K562 (cell line): Measurements from ENCODE around the gene GRWD1. TPM values are rescaled to one million over a fixed set of nuclear protein-coding genes. Genes with fewer than 3 reads are reported as not detected.

ENCODE experiments used
- AFF1 ChIP-seq, 2 experiments: fragments of 450-650 bp; IDR thresholded peaks; 2 replicates each; pipeline ENCODE4 v1.6.1; 2018; ENCODE audit warnings: mild to moderate bottlenecking in 2 of 2, low read depth in 1 of 2; ENCODE audit not compliant: partially characterized antibody in 2 of 2
- CBX3 ChIP-seq, 2 experiments: IDR thresholded peaks; 1 replicate in 1 of 2; 2 replicates in 1 of 2; pipeline ENCODE4 v1.6.1; 2012; ENCODE audit warnings: inconsistent platforms in 2 of 2, low read length in 2 of 2, borderline replicate concordance in 1 of 2, control low read depth in 1 of 2
- EGR1 ChIP-seq: fragments of 450-650 bp; conservative IDR thresholded peaks from 2 replicates; pipeline ENCODE4 v1.6.1; 2017; ENCODE audit warnings: mild to moderate bottlenecking
- ETS1 ChIP-seq: conservative IDR thresholded peaks from 2 replicates; pipeline ENCODE4 v1.6.1; 2011; ENCODE audit warnings: low read depth, mild to moderate bottlenecking, low read length; ENCODE audit not compliant: control insufficient read depth
- HOXB6 ChIP-seq: fragments of 250-450 bp; sonication (Bioruptor Pico); IDR thresholded peaks from 2 replicates; pipeline ENCODE4 v1.5.1; 2022; ENCODE audit warnings: mild to moderate bottlenecking, borderline replicate concordance
- ILF3 ChIP-seq: fragments of 450-650 bp; IDR thresholded peaks from 2 replicates; pipeline ENCODE4 v1.6.1; 2018; ENCODE audit warnings: antibody characterized with exemption, mild to moderate bottlenecking, moderate library complexity, borderline replicate concordance
- MEF2D ChIP-seq: conservative IDR thresholded peaks from 2 replicates; pipeline ENCODE4 v1.6.1; 2016; ENCODE audit warnings: low read depth, missing genetic modification characterization, missing compliant biosample characterization
- NR2C1 ChIP-seq, 2 experiments: fragments of 450-650 bp; IDR thresholded peaks; 2 replicates each; pipeline ENCODE4 v1.6.1; 2017; ENCODE audit warnings: mild to moderate bottlenecking in 2 of 2, antibody characterized with exemption in 1 of 2, inconsistent platforms in 1 of 2, missing compliant biosample characterization in 1 of 2, missing genetic modification characterization in 1 of 2
- NR2C2 ChIP-seq, 2 experiments: fragments of 200-800 bp in 1 of 2; sonication (Bioruptor generic) in 1 of 2; sonication (generic) in 1 of 2; formaldehyde crosslinking in 1 of 2; IDR thresholded peaks; 2 replicates each; pipeline versions ENCODE4 v1.6.1 to v1.8.0; 2016 to 2022; ENCODE audit warnings: mild to moderate bottlenecking in 1 of 2, missing compliant biosample characterization in 1 of 2, missing genetic modification characterization in 1 of 2, missing genetic modification reagents in 1 of 2
- PRPF4 ChIP-seq: fragments of 200-400 bp; formaldehyde crosslinking; IDR thresholded peaks from one replicate; pipeline ENCODE4 v1.6.1; 2017; ENCODE audit warnings: low read length, low read depth, mild to moderate bottlenecking; ENCODE audit not compliant: insufficient read depth, poor library complexity, severe bottlenecking
- PURB ChIP-seq: sonication (generic); formaldehyde crosslinking; IDR thresholded peaks from 2 replicates; pipeline ENCODE4 v1.9.0; 2021; ENCODE audit warnings: low read depth, mild to moderate bottlenecking, missing genetic modification reagents
- SP1 ChIP-seq: sonication (generic); formaldehyde crosslinking; IDR thresholded peaks from 2 replicates; pipeline ENCODE4 v1.8.1; 2022; ENCODE audit warnings: mild to moderate bottlenecking, missing genetic modification reagents
- TEAD4 ChIP-seq, 2 experiments: sonication (generic) in 1 of 2; formaldehyde crosslinking in 1 of 2; IDR thresholded peaks; 2 replicates each; pipeline versions ENCODE4 v1.6.1 to v1.8.0; 2012 to 2022; ENCODE audit warnings: borderline replicate concordance in 1 of 2, inconsistent platforms in 1 of 2, low read length in 1 of 2, mild to moderate bottlenecking in 1 of 2, missing genetic modification reagents in 1 of 2
- TRIM28 ChIP-seq: fragments of 450-650 bp; IDR thresholded peaks from 2 replicates; pipeline ENCODE4 v1.6.1; 2017
- ZBTB33 ChIP-seq: sonication (generic); formaldehyde crosslinking; IDR thresholded peaks from 2 replicates; pipeline ENCODE4 v1.8.1; 2023; ENCODE audit warnings: mild to moderate bottlenecking, missing genetic modification reagents
- ZFP30 ChIP-seq: fragments of 250-450 bp; sonication (Bioruptor Pico); IDR thresholded peaks from 2 replicates; pipeline ENCODE4 v1.8.0; 2022; ENCODE audit warnings: moderate library complexity, mild to moderate bottlenecking, inconsistent platforms, borderline replicate concordance
- ZNF143 ChIP-seq: sonication (generic); formaldehyde crosslinking; IDR thresholded peaks from 2 replicates; pipeline ENCODE4 v1.9.0; 2022; ENCODE audit warnings: mild to moderate bottlenecking, missing genetic modification reagents
- polyA plus RNA-seq, 8 experiments: library from polyadenylated mRNA; depleted of rRNA in 4 of 8; stranded (reverse) in 5 of 8; unstranded in 3 of 8; fragments of >200 nt; fragmentation: Nextera tagmentation in 2 of 8; fragmentation: Illumina TruSeq in 1 of 8; extraction: Ambion mirVana in 2 of 8; extraction: Trizol in 1 of 8; gene quantifications; 2 replicates each; pipeline versions ENCODE4 v1.2.1 to v1.2.3, GENCODE V29; 2011 to 2014; ENCODE audit warnings: inconsistent platforms in 1 of 8, missing spikeins in 1 of 8
- total RNA-seq, 7 experiments: library from RNA; depleted of rRNA in 6 of 7; stranded (reverse); fragments of >200 nt in 6 of 7; fragmentation: Illumina TruSeq in 2 of 7; extraction: Trizol in 2 of 7; gene quantifications; 2 replicates each; pipeline versions ENCODE4 v1.2.1 to v1.2.3, GENCODE V29; 2011 to 2021; ENCODE audit warnings: low replicate concordance in 1 of 7

The GRWD1 gene
- total and polyA plus RNA-seq, 9 of the 15 experiments (the other 6 are each of a cell fraction or from before 2014, with no cell fraction given) = 1.5 to 87.2 (median 24.5) TPM

- TF ChIP-seq AFF1 (IDR thresholded peaks at IDR 0.05; ENCODE audit: low read depth in 1 of 2, partially characterized antibody in 2 of 2) (peak in 1 of 2 experiments; percentile 93), HOXB6 (CRISPR knock-in tag) (no peak), ZNF143 (peak; percentile 91), MEF2D (tag) (no peak), EGR1 (peak; percentile 32; the same call in 1 of the 2 replicates), TEAD4 (IDR thresholded peaks at IDR 0.05; ENCODE audit: low read length) (no peak), TEAD4 (CRISPR knock-in tag; IDR thresholded peaks at IDR 0.05; ENCODE audit: borderline replicate concordance) (no peak), SP1 (CRISPR knock-in tag) (0 out of 2 replicates have a peak, but pooled peaks have one; percentile 26), NR2C1 (IDR thresholded peaks at IDR 0.05) (peak; percentile 38; the same call in 1 of the 2 replicates), NR2C1 (tag; IDR thresholded peaks at IDR 0.05) (peak; percentile 74), ZBTB33 (CRISPR knock-in tag) (peak; percentile 99), ETS1 (peak; percentile 87), PRPF4 (peak; percentile 72), PURB (no peak), ZFP30 (CRISPR knock-in tag) (no peak), CBX3 (IDR thresholded peaks at IDR 0.05; ENCODE audit: borderline replicate concordance in 1 of 2, low read length in 2 of 2) (0 out of 3 replicates have a peak, but pooled peaks of 1 of the 2 experiments have one; percentile 8), ILF3 (no peak), NR2C2 (CRISPR knock-in tag; IDR thresholded peaks at IDR 0.05) (peak; percentile 83; the same call in 1 of the 2 replicates), NR2C2 (tag; IDR thresholded peaks at IDR 0.05) (peak; percentile 40; the same call in 1 of the 2 replicates), TRIM28 (no peak)
These were observed 16.3 kb downstream of the GRWD1 start (continued) for GRCh38 chr19:48461982-48462655.
